ENCODE measurements around the gene NTRK3.

DNA sequence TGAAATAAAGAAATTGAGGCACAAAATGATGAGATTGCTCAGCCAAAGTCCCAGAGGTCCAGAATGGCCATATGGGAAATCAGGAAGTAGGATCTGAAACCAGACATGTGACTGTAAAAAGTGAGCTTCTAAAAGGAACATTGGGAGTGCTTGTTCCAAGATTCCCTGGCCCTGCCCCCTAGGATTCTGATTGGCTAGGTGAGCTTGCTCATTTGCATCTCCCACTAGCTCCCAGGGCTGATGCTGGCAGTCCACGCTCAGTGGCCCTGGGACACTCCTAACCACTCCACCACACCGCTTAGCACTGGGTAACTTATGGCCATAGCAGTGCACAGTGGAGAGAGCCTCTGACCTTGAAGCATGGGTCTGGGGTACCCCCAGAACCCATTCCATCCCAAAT is 326.7 kb downstream of the NTRK3 start:
- TF ChIP-seq, protein P1, sequence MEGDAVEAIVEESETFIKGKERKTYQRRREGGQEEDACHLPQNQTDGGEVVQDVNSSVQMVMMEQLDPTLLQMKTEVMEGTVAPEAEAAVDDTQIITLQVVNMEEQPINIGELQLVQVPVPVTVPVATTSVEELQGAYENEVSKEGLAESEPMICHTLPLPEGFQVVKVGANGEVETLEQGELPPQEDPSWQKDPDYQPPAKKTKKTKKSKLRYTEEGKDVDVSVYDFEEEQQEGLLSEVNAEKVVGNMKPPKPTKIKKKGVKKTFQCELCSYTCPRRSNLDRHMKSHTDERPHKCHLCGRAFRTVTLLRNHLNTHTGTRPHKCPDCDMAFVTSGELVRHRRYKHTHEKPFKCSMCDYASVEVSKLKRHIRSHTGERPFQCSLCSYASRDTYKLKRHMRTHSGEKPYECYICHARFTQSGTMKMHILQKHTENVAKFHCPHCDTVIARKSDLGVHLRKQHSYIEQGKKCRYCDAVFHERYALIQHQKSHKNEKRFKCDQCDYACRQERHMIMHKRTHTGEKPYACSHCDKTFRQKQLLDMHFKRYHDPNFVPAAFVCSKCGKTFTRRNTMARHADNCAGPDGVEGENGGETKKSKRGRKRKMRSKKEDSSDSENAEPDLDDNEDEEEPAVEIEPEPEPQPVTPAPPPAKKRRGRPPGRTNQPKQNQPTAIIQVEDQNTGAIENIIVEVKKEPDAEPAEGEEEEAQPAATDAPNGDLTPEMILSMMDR (IDR thresholded peaks at IDR 0.05), result no peak
- TF ChIP-seq POLR2AphosphoS5 (IDR thresholded peaks at IDR 0.05), result no peak

Measured in prostate gland (tissue), 2 donors.